Retinal pigment epithelial cell (primary cell): Measurements from ENCODE around the gene UPB1.
A peak's percentile ranks its signal among the peaks of the same experiment; 100 is the strongest.

ENCODE experiments used
- DNase-seq: peaks from one replicate; pipeline ENCODE4 v3.0.0-alpha.2; 2010; ENCODE audit warnings: low read depth
- H3K4me3 ChIP-seq: 2 replicates; pipeline ENCODE4 v1.5.1; 2011; ENCODE audit warnings: mild to moderate bottlenecking, low read length, control low read depth, moderate library complexity
- TF ChIP-seq, protein P1 (sequence below): conservative IDR thresholded peaks from 2 replicates; pipeline ENCODE4 v1.5.1; 2011; ENCODE audit warnings: low read depth, low read length, control low read depth, inconsistent platforms

Gene UPB1

DNA sequence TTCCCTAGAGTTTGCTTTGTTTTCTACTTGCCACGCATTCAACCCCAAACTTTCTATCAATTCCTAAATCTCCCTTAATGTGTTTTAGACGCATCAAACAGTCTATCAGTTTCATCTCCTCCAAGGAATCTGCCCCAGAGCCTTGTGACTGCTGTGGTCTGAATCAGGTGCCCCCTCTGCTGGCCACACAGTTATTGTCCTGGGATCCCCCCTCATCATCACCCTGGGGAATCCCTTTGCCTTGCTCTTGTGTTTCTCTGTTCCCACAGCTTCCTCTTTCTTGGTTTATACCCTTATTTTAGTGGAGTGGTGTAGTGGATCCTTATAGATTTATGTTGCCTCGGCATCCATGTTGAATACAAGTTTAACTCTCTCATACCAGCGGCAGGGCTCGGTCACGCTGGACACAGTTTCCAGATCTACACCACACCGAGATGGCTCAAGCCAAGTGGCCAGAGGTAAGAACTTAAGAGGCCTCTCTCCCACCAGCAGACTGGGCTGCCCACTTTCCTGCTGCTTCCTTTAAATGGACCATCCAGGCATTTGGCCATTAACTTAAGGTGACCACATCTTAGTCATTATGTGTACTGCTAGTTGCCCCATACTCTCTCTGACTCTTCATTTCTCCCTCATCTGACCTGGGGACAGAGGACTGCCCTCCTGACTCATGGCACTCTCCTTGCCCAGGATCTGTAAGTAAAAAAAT lies 8.2 kb downstream of the UPB1 start:
- TF ChIP-seq, protein P1, sequence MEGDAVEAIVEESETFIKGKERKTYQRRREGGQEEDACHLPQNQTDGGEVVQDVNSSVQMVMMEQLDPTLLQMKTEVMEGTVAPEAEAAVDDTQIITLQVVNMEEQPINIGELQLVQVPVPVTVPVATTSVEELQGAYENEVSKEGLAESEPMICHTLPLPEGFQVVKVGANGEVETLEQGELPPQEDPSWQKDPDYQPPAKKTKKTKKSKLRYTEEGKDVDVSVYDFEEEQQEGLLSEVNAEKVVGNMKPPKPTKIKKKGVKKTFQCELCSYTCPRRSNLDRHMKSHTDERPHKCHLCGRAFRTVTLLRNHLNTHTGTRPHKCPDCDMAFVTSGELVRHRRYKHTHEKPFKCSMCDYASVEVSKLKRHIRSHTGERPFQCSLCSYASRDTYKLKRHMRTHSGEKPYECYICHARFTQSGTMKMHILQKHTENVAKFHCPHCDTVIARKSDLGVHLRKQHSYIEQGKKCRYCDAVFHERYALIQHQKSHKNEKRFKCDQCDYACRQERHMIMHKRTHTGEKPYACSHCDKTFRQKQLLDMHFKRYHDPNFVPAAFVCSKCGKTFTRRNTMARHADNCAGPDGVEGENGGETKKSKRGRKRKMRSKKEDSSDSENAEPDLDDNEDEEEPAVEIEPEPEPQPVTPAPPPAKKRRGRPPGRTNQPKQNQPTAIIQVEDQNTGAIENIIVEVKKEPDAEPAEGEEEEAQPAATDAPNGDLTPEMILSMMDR, result peak; percentile 84
- H3K4me3 ChIP-seq, result no peak overlapping the region
- no peak for DNase-seq

DNA sequence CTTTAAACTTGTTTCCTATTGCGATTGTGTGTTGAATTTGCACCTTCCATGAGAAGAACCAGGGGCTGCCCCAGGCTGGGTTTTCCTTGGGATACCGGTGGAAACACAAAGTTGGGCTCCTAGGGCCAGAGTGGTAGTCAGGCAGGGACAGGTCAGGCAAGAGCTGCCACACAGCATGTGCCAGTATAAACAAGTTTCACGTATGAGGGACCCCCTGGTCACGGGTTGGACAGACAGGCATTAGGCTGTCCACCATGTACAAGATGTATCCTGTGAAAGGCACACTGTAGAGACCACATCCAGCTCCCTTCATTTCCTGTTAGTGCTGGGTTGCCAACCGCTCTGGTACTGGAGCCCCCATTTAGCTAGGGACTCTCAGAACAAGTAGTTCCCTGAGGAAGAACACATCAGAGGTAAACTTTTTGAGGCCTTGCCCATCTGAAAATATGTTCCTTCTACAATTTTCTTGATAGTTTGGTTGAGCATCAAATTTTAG lies 8.8 kb downstream of the UPB1 start:
- H3K4me3 ChIP-seq, result no peak overlapping the region
- no peak for DNase-seq
- TF ChIP-seq, protein P1, result no peak

DNA sequence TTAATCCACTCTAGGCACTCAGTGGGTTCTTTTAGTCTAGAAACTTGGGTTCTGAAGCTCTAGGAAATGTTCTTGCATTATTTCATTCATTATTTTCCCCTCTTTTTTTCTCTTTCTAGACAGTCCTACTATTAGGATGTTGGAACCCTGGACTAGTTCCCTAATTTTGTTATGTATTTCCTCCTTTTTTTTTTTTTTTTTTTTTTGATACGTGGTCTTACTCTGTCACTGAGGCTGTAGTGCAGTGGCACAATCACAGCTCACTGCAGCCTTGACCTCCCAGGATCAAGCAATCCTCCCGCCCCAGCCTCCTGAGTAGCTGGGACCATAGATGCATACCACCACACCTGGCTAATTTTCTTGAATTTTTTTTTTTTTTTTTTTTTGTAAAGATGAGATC lies 9.4 kb downstream of the UPB1 start:
- H3K4me3 ChIP-seq, result no peak overlapping the region
- DNase-seq, result no peak
- TF ChIP-seq, protein P1, result no peak

DNA sequence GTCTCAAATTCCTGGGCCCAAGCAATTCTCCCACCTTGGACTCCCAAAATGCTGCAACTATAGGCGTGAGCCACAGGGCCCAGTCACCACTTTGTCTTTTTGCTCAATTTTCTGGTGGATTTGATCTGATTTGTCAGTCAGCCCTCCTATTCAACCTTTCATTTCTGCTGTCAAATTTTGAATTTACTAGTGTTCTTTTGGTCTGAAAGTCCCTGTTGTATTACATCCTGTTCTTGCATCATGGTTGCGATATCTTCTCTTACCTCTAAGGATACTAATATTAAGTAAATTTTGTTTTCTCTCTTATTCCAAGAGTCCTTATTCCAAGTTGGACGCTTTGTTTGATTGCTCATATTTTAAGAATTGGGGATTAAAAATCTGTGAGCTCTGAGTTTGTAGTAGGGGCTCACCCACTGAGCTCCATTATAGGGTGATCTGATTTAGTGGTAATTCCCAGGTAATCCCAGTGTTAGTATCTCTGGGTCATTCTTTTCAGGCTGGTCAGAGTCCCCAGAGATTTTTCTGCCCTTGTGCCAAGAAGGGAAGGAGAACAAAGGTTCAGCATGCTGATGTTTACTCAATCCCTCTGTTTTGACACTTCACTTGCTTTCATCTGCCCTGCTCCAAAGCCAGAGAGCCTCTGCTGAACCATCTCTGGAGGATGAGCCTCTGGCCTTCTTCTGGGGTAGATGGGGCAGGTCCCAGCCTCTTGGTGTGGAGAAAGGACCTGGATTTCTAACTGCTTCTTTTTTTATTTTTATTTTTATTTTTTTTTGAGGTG lies 10.0 kb downstream of the UPB1 start:
- no peak for DNase-seq
- no peak overlapping the region for H3K4me3 ChIP-seq
- TF ChIP-seq, protein P1, result no peak

DNA sequence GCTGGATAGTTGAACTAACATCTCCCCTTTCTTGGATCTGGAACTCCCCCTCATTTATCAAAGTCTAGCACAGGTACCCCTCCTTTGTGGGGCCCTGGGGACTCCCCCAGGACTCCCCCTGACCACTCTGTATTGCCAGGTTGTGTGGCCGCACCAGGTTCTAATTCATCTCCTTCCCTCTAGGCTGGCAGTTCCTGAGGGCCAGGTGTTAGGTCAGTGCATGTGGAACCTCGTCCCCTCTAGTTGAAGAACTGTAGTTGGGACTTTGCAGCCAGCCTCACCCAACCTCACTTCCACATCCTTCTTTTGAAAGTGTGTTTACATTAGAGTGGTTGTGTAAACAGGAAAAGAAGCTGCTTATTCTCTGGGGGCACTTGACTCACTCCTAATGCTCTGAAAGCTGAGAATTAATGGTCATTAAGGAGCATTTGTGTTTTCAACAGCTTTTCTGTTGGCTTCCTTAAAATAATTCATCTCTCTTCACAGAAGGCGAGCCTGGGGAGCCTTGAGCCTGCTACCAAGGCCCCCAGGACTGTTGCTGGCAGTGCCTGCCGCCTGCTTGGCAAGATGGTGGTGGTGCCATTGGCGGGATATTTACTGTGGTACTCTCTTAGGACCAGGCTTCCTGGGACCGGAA lies 11.8 kb downstream of the UPB1 start:
- TF ChIP-seq, protein P1, result no peak
- H3K4me3 ChIP-seq, result no peak overlapping the region
- DNase-seq, result no peak

DNA sequence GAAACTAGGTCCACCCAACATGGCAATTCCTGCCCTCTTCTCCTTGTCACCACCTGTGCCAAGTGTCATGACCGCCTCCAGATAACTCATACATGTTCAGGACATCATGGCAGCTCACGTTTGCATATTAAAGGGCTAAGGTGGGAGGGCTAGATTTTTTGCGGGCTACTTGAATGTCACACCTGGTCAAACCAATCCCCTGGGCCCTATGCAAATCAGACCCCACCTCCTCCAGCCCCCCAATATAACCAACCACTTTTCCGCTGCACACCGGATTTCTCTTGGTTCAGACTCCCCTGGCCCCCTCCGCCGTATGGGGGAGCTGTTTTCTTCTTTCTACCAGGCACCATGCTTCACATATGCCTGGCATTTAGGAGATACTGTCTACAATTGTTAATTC lies 12.6 kb downstream of the UPB1 start:
- no peak overlapping the region for H3K4me3 ChIP-seq
- TF ChIP-seq, protein P1, result peak; percentile 22
- DNase-seq, result no peak
